Measurements from ENCODE around the gene TRPV2.

- TF ChIP-seq CTCF (IDR thresholded peaks at IDR 0.05 in 4 of 5, conservative IDR thresholded peaks at IDR 0.05 in 1 of 5) (no peak), POLR2A (IDR thresholded peaks at IDR 0.05) (no peak)
These were observed 3.9 kb downstream of the TRPV2 start for GRCh38 chr17:16419074-16419928.
